ENCODE measurements around the gene AKNAD1. TPM values are rescaled to one million over a fixed set of nuclear protein-coding genes. Genes with fewer than 3 reads are reported as not detected.

The AKNAD1 gene
- total RNA-seq, 2 donors from 2014 or later: 0.83 to 1.0 TPM

DNA sequence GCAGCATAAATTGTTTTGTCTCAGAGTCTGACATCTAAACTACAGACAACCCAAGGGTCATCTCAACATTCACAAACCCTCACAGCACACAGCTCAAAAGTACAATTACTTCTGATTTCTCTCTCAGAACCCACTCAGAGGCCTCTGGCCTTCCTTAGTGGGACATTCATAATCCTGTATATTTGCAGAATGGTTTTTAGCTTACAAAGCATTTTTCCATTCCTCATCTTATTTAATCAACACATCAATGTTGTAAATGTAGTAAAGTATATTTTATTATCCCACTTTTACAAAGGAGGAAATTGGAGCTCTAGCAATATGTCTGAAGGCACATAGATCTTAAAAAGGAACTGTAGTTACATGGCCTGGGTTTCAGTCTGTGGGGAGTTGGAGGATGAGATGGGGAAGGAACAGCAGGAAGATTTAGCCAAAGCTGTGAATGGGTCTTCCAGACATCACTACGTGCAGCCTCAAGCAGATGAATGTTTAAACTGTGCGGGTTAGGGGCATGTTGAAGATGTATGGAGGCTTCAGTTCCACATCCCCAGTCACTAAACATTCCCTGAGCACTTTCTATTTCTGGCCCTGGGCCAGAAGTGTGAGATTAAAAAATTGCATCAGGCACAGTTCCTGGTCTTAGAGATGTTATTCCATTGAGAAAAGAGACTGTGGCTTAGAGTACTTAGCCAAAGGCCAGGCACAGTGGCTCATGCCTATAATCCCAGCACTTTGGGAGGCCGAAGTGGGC, 13.3 kb downstream of the AKNAD1 start:
- DNase-seq (ENCODE audit: low spot score): no peak
- intact Hi-C loops (cut with DNase I): no loop called here

DNA sequence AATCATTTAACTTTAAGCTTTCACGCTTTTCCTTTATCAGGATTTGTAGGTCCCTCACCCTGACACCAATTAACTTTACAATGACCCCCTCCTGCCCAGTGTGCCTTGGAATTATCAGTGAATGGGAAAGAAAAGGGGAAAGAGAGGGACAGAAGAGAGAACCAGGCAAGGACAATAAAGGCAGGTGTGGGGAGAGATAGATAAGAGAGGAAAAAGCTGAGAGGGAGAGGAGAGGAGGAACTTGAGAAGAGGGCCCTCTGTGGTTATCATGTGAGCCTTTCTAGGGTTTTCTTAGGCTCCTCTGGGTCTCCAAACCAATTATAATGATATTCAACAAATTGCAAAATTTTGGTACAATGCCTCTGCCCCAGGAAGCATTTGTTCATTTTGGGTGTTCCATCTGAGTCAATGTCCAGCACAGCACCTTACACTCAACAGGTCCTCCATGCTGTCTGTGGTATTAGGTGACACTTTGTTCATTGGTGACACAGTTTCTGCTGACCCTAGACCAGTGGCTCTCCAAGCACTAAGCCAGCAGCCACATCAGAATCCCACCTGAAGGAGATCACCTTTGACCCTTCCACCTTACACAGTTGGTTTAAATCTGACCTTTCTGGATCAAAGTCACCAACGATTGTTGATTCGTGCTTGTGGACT, 14.2 kb downstream of the AKNAD1 start:
- DNase-seq (ENCODE audit: low spot score): no peak
- intact Hi-C loops (cut with DNase I): no loop called here

DNA sequence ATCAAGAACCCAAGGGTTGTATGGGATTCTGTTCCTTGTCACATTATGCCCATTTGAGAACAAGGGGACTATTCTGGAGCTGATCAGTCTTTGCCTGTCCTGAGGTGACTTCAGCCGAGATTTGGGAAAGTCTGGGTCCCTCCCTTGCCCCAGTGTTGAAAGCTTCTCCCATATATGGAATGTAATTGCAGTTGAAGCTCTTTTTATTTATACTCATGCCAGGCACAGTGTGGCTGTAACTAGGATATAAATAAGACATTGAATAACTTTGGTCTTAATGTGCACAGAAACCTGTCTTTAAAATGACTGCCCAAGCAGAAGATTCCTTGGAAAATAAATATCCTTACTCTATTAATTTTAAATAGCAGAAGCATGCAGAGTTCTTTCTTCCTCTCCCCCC, 15.2 kb downstream of the AKNAD1 start:
- intact Hi-C loops (cut with DNase I): no loop called here
- no peak for DNase-seq (ENCODE audit: low spot score)

DNA sequence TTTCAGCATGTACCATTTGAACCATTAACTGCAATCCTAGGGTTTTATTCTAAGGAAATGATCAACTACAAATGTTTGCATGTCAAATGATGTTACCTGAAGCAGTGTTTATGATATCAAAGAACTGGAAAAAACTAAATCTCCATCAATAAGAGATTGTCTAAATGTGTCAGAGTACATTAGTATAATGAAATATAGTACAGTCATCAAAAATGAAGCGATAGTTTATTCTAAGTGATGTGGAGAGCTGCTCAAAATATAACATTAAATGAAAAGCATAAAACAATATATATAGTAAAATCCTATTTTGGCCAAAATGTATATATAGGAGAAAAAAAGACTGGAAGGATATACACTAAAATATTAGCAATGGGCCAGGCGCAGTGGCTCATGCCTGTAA, 24.0 kb downstream of the AKNAD1 start:
- intact Hi-C loops (cut with DNase I): no loop called here
- no peak for DNase-seq (ENCODE audit: low spot score)

DNA sequence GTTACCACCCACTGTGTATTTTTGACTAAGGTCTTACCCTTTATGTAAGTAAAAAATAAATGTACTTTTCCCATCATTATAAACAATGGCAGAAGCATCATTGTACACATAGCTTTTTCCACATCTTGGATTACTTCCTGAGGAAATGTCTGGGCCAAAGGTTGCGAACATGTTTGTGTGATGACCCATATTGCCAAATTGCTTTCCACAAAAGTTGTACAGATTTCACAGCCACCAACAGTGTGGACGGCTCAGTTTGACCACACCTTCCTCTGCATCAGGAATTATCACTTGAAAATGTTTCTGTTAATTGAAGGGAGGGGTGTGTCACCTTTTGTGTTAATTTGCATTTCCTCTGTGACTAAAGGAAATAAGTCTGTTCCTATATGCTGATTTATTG, 25.7 kb downstream of the AKNAD1 start:
- intact Hi-C loops (cut with DNase I): no loop called here
- no peak for DNase-seq (ENCODE audit: low spot score)

DNA sequence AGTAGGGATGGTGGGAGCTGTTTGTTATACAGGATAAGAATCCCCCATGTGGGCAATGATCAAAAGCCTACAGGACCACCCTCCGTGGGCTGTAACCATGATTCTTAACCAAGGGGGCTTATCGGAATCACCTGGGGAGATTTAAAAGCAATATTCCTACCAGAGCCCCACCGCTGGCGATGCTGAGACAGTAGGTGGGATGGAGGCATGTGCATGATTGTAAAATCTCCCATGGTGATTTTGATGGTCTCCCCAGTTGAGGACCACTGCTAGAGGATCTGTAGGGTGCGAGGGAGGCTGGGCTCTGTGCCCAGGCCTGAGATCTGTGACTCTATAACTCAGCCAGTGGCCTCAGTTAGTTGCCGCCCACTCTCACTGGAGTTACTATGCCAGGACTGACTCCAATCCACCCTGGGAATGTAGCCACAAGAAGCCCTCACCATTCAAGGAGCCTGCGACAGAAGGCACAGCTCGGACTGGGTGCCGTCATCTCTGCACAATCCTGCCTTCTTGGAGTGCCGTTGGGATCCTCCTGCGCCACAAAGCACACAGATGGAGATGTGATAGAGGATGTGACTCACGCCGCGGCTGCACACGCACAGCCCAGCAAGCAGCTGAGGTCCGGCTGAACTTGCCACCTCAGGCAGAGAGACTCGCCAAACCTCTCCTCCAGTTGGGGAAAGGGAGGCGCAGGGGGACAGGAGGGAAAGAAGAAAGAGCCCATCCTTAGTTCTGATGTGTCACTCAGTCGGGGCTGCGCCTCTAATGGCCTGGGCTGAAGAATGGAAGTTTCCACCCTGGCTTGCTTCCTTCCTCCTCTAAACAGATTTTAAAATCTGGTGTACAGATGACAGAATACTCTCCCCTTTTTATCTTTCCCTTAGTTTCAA, 26.5 kb downstream of the AKNAD1 start:
- intact Hi-C loops (cut with DNase I): no loop called here

DNA sequence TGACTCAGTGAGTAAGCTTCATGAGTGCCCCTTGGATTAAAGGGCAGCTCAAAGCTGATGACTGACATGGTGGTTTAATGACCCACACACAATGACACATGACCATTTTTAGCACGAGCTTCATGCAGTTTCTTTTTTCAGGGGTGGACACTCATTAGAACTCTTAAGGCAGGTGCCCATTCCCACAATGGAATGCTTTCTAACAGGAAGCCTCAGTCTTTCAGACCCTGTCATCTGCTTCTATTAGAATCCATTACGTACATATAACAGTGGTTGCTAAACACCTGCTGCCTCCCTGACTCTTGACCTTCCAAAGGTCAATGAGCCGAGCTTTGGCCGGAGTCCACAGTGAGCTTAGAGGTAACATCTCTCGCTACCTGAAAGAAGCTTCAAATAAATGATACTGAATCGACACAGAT, 27.4 kb downstream of the AKNAD1 start:
- no peak for DNase-seq (ENCODE audit: low spot score)

More for the DNA sequence above, 26.5 kb downstream of the AKNAD1 start:
- DNase-seq (ENCODE audit: low spot score): peak; percentile 96

DNA sequence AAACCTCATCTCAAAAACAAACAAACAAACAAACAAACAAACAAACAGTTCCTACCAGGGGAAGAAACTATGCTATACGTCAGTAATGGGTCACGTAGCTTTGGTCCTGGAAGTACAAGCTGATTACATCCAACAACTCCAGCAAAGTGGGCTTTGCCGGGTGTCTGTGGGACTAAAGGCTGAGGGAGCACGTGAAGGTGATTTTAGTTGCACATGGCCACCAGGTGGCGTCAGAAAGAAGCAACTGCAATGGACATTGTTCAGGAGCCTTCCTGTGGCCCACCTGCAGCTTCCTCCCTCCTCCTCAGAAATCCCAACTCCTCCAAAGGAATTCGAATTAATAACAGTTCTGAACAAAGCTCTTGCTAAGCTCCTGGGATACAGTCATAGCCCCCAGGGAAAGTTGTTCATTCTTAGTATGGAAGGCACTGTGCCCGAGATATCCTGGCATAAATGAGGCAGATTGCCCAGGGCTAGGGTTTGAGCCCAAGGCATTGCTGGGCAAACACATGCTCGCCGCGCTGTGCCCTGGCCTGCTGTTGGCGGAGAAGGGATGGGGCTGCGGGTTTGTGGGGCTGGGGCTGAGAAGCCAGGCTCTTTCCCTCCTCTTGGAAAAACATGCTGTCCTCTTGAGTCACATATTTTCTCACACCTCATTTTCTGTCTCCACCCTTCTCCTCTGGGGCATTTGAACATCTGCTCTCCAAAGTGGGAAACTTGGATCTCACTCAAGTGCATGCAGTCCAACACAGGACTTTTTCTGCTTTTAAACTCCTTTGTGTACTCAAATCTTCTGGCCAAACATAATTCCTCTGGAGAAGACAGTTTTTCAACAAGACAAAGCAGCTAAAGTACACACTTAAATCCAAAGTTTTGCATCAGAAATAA, 28.6 kb downstream of the AKNAD1 start:
- intact Hi-C loops (cut with DNase I): loop anchor here (2.0 to 10.0 kb wide), 3 partner anchors 48 to 70 kb away; partner anchors contain the start of gene GPSM2 (in 1 of the 2)
- DNase-seq (ENCODE audit: low spot score): peak; percentile 91

More for the DNA sequence above, 27.4 kb downstream of the AKNAD1 start:
- intact Hi-C loops (cut with DNase I): loop anchor here (2.0 to 10.0 kb wide), 3 partner anchors 47 to 69 kb away; partner anchors contain the start of gene GPSM2 (in 1 of the 2)

DNA sequence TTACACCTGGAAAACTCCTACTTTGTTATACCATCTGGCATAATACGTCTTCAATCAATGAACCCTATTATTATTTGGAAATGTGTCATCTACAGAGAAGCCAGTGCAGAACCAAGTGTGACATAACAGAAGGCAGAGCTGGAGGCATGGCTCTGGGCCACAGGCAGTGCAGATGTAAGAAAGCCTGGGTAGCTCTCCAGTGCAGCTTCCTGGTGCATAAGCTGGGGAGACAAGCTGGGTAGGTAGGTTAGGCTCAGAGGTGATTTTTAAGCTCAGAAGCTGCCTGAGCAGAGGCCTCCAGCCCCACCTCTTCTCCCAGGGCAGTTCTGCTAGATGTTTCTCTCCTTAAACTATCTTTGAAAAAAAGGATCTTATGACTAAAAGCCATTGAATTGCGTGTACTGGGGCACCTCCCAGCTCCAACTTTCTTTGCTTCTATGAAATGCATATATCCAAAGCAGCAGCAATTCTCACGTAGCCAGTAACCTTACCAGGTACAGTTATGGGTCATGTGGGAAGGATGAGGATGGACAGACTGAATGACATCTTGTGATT, 30.7 kb downstream of the AKNAD1 start:
- DNase-seq (ENCODE audit: low spot score): no peak
- intact Hi-C loops (cut with DNase I): loop anchor here in 1 of 2 donors (10.0 kb wide), 1 partner anchor 69 kb away; no protein-coding TSS in a partner anchor

DNA sequence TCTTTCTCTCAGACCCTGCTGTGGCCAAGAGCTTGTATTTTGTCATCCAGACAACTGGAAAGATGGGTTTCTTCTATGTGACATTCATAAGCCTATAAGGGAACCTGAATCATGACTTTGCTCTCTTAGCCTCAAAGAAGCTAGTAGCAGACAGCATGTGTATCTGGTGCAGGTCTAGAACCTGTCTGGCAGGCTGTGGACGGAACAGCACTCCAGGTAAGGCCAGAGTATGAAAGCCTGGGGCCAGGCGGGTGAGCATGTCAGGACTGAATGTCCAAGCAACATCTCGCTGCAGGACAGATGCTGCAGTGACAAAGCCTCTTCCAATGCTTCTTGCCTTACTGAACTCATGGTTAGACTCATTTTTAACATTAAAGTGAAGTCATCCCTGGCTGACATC, 32.8 kb downstream of the AKNAD1 start:
- intact Hi-C loops (cut with DNase I): loop anchor here in 1 of 2 donors (10.0 kb wide), 1 partner anchor 71 kb away; no protein-coding TSS in a partner anchor
- no peak for DNase-seq (ENCODE audit: low spot score)

DNA sequence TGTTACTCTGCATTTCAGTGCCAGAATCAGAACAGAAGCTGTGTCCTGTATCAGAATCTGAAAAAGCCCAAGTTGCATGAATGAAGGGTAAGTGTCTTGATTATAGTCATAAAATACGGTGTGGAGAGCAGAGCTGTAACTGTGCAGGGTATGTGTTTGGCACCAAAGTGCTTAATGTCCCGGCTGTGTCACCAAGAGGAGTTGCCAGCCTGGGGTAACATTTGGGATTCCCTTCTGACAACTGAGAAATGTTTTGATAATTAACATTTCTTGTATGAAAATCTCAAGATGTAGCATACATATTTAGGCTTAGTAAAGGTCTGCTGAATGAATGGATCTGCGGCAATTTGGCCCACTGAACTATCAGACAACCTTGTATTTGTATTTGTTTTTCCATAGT, 33.3 kb downstream of the AKNAD1 start:
- intact Hi-C loops (cut with DNase I): loop anchor here in 1 of 2 donors (10.0 kb wide), 1 partner anchor 71 kb away; no protein-coding TSS in a partner anchor
- no peak for DNase-seq (ENCODE audit: low spot score)

DNA sequence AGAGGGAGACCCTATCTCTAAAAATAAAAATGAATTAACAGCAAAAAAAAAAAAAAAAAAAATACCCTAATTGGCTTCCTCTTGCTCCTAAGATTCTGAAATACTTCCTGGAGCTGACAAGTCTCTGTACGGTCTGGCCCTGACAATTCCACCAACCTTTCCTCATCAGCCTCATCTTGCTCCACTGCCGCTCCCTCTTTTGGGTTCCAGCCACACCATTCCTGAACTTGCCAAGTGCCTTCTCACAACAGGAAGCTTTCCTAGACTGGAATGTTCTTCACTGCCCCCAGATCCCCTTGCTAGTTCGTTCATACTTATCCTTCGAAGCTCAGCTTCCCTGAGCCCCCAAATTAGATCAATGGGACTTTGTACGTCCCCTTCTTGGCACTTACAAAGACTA, 37.0 kb downstream of the AKNAD1 start:
- no peak for DNase-seq (ENCODE audit: low spot score)
- intact Hi-C loops (cut with DNase I): loop anchor here in 1 of 2 donors (10.0 kb wide), 1 partner anchor 75 kb away; no protein-coding TSS in a partner anchor

DNA sequence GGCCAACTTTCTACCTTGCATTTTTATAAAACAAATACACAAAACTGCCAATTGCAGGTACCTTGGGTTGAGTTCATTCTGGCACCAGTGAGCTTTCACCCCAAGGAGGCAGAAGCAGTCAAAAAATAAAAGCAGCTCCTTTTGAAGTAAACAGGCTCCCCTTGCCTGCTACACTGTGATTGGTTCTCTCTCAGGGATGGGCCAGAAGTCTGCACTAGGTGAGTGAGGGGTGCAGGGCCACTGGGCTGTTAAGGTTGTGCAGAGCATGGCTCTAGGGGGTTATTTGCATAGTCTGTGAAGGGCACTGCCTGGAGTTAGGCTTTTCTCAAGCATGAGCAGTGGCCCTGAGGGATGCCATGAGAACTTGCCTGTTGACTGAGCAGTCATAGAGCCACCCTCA, 39.1 kb downstream of the AKNAD1 start:
- no peak for DNase-seq (ENCODE audit: low spot score)
- intact Hi-C loops (cut with DNase I): no loop called here

DNA sequence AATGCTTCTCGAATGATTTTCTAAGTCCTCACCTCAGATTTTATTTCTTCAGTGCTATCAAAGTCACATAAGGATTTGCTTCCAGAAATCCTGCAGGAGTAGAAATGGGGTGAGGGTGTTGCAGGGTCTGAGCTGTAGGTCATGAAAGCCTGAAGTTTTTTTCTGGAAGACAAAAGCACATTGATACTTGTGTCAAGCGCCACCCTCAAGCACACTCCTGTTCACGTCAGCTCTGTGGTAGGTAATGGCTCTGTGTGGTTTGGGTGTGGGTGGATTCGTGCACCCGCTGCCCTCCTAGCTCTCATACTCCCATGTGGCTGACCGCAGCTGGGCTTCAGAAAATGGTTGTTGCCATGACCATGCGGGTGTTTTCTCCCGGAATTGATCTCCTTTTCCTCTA, 39.9 kb downstream of the AKNAD1 start:
- intact Hi-C loops (cut with DNase I): no loop called here
- DNase-seq (ENCODE audit: low spot score): no peak

DNA sequence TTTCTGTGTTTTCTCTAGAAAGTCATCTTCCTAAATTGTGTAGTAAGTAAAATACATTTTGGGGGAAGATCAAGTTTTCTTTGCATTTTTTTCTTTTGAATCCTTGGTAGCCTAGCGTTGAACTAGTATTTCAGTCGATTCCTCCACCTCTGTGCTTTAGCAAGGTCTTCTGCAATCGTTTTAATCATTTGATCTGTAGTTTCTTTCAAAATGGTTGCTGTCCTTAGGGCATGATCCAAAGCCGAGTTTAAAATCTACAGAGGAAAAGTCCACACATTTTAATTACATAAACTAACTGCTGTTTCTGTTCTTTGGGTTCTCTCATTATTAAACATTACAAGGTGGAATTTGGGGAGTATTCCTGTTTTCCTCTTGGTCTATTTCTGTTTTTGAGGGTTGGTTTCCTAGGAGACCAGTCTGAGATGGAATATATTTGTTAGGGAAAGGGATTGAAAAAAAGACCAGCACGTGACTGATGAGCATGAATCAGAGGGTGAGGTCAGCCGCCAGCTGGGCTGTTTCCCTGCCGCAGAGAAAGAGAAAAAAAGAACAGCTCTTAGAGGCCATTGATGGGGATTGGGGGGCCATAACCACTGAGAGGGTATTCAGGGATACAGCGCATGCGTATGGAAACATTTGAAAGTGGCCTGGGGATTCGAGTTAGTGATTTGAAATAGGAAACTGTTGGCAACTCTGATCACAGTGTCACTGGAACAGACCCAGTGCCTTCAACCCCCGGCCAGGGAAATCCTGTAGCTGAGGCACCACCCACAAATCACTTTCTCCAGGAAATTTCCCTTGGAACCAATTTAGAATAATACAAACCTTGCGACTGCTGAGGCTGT, 40.6 kb downstream of the AKNAD1 start:
- intact Hi-C loops (cut with DNase I): no loop called here

DNA sequence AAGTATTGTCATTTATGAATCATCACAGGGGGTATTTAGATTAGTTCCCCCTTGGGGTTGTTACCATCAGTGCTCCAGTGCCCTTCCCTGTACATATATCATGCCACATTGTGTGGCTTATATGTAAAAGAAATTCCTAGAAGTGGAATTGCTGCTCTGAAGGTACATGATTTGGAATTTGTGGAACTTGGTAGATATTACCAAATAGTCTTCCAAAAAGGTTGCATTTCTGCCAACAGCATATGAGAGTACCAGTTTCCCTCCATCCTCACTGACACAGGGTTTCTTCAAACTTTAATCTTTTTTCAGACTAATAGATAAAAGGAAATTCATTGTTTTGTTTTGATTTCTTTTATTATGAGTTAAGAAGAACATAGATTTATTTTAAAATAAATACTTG, 41.3 kb downstream of the AKNAD1 start:
- DNase-seq (ENCODE audit: low spot score): no peak
- intact Hi-C loops (cut with DNase I): no loop called here

More for the DNA sequence above, 40.6 kb downstream of the AKNAD1 start:
- peak; percentile 91 for DNase-seq (ENCODE audit: low spot score)
